ENCODE measurements around the gene NGFR.

Gene NGFR

GRCh38 chr17:49457564-49458535 is 37.2 kb upstream of the NGFR start:
- no peak overlapping the region for H3K4me2 ChIP-seq (ENCODE audit: low read depth, low read length, poor library complexity, severe bottlenecking)
- H3K9ac ChIP-seq (ENCODE audit: low read length), result no peak overlapping the region
- no peak overlapping the region for H3K27ac ChIP-seq (ENCODE audit: low read depth, low read length)
- no peaks in the 10 kb centered on the region for H3K27me3 ChIP-seq (ENCODE audit: low read length)
- no peaks in the 10 kb centered on the region for H4K20me1 ChIP-seq (ENCODE audit: low read depth, low read length)
- TF ChIP-seq CTCF (IDR thresholded peaks at IDR 0.05; ENCODE audit: insufficient read depth, low read length, poor library complexity, severe bottlenecking), result no peak
- TF ChIP-seq EZH2phosphoT487 (conservative IDR thresholded peaks at IDR 0.05; ENCODE audit: low read length), result no peak
- H3F3A ChIP-seq (ENCODE audit: insufficient read depth), result no peaks in the 10 kb centered on the region
- no peak overlapping the region for H2AFZ ChIP-seq (ENCODE audit: low read depth, low read length, severe bottlenecking)
- H3K4me3 ChIP-seq (ENCODE audit: insufficient read depth, low read length, poor library complexity, severe bottlenecking), result no peak overlapping the region
- H3K79me2 ChIP-seq (ENCODE audit: insufficient read depth, low read length), result no peaks in the 10 kb centered on the region
- no peaks in the 10 kb centered on the region for H3K9me3 ChIP-seq (ENCODE audit: insufficient read depth, low read length)
- no peaks in the 10 kb centered on the region for H3K36me3 ChIP-seq (ENCODE audit: low read length)
- no peaks in the 10 kb centered on the region for H3K9me2 ChIP-seq (replicated peaks; ENCODE audit: insufficient read depth, low read length)

GRCh38 chr17:49459401-49459984 is 35.6 kb upstream of the NGFR start:
- Histone ChIP-seq H4K20me1 (ENCODE audit: low read depth, low read length) (no peaks in the 10 kb centered on the region), H3K9me2 (replicated peaks; ENCODE audit: insufficient read depth, low read length) (no peaks in the 10 kb centered on the region), H3K27me3 (ENCODE audit: low read length) (no peaks in the 10 kb centered on the region), H3K9me3 (ENCODE audit: insufficient read depth, low read length) (no peaks in the 10 kb centered on the region), H3F3A (ENCODE audit: insufficient read depth) (no peaks in the 10 kb centered on the region), H3K36me3 (ENCODE audit: low read length) (no peaks in the 10 kb centered on the region), H2AFZ (ENCODE audit: low read depth, low read length, severe bottlenecking) (no peak overlapping the region), H3K9ac (ENCODE audit: low read length) (no peak overlapping the region), H3K27ac (ENCODE audit: low read depth, low read length) (no peak overlapping the region), H3K4me3 (ENCODE audit: insufficient read depth, low read length, poor library complexity, severe bottlenecking) (no peak overlapping the region), H3K4me2 (ENCODE audit: low read depth, low read length, poor library complexity, severe bottlenecking) (no peak overlapping the region), H3K79me2 (ENCODE audit: insufficient read depth, low read length) (no peaks in the 10 kb centered on the region)
- TF ChIP-seq EZH2phosphoT487 (conservative IDR thresholded peaks at IDR 0.05; ENCODE audit: low read length) (no peak), CTCF (IDR thresholded peaks at IDR 0.05; ENCODE audit: insufficient read depth, low read length, poor library complexity, severe bottlenecking) (no peak)

DNA sequence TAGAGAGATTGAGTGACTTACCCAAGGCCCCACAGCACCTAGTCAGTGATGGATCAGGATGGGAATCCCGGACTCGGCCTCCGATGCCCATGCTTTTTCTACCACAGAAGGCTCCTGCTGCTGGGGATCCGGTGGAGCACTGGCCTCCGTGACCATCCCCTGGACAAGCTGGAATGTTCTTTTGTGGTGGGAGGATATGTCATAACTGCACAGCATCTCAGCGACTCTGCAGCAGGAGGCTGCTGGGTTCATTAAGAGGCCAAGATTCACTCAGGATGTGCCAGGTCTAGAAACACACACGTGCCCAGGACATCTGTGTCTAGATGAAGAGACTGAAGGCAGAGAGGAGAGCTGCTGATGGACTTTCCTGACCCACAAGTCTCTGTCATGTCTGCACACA is 34.7 kb upstream of the NGFR start:
- no peak overlapping the region for H2AFZ ChIP-seq (ENCODE audit: low read depth, low read length, severe bottlenecking)

More for the DNA sequence above, 34.7 kb upstream of the NGFR start:
- Histone ChIP-seq H3K9me2 (replicated peaks; ENCODE audit: insufficient read depth, low read length) (no peaks in the 10 kb centered on the region), H3K79me2 (ENCODE audit: insufficient read depth, low read length) (no peaks in the 10 kb centered on the region), H3K27me3 (ENCODE audit: low read length) (no peaks in the 10 kb centered on the region), H4K20me1 (ENCODE audit: low read depth, low read length) (no peaks in the 10 kb centered on the region), H3K36me3 (ENCODE audit: low read length) (no peaks in the 10 kb centered on the region), H3K9me3 (ENCODE audit: insufficient read depth, low read length) (no peaks in the 10 kb centered on the region), H3K4me2 (ENCODE audit: low read depth, low read length, poor library complexity, severe bottlenecking) (no peak overlapping the region), H3K9ac (ENCODE audit: low read length) (no peak overlapping the region), H3F3A (ENCODE audit: insufficient read depth) (no peaks in the 10 kb centered on the region), H3K27ac (ENCODE audit: low read depth, low read length) (no peak overlapping the region), H3K4me3 (ENCODE audit: insufficient read depth, low read length, poor library complexity, severe bottlenecking) (no peak overlapping the region)
- TF ChIP-seq CTCF (IDR thresholded peaks at IDR 0.05; ENCODE audit: insufficient read depth, low read length, poor library complexity, severe bottlenecking) (no peak), EZH2phosphoT487 (conservative IDR thresholded peaks at IDR 0.05; ENCODE audit: low read length) (no peak)
